Caco-2 (cell line): ENCODE results near the gene FNDC11. TPM values are rescaled to one million over a fixed set of nuclear protein-coding genes. Genes with fewer than 3 reads are reported as not detected.

Source experiments
- BruUV-seq: library from RNA; stranded (reverse); fragments of 400-500 nt; replicated peaks from 2 replicates; lab custom pipeline; 2021; lab: Mats Ljungman, UMichigan
- CTCF ChIA-PET: fragments of 300-600 bp; sonication (Branson Sonifier 250); formaldehyde crosslinking; loops from one replicate; lab custom pipeline; 2022; ENCODE audit warnings: antibody characterized with exemption; lab: Charles Lee
- POLR2A ChIA-PET: fragments of 300-600 bp; sonication (Branson Sonifier 250); formaldehyde crosslinking; loops from one replicate; lab custom pipeline; 2022; ENCODE audit warnings: antibody characterized with exemption; lab: Charles Lee
- DNase-seq, 2 experiments: peaks; one replicate each; pipeline versions ENCODE4 v3.0.0 to v3.0.0-alpha.2; 2020 to 2022
- H3K27me3 ChIP-seq: replicated peaks from 2 replicates; pipeline ENCODE4 v1.6.0; 2011; ENCODE audit warnings: low read length; ENCODE audit not compliant: control insufficient read depth, insufficient read depth
- H3K36me3 ChIP-seq: 2 replicates; pipeline ENCODE4 v1.5.1; 2011; ENCODE audit warnings: low read length; ENCODE audit not compliant: control insufficient read depth, insufficient read depth
- H3K4me1 ChIP-seq: fragments of 250-450 bp; sonication (Bioruptor Pico); 2 replicates; pipeline ENCODE4 v1.5.1; 2020; ENCODE audit warnings: mild to moderate bottlenecking
- H3K4me3 ChIP-seq: 2 replicates; pipeline ENCODE4 v1.5.1; 2011; ENCODE audit warnings: low read depth, mild to moderate bottlenecking, control low read depth, low read length
- H3K9me3 ChIP-seq: fragments of 250-450 bp; sonication (Bioruptor Pico); 2 replicates; pipeline ENCODE4 v1.5.1; 2020; ENCODE audit warnings: mild to moderate bottlenecking, moderate library complexity
- H3K27ac Mint-ChIP-seq: one replicate; pipeline ENCODE4 v1.8.0; 2022; ENCODE audit warnings: mixed read lengths; ENCODE audit not compliant: unreplicated experiment
- H3K27me3 Mint-ChIP-seq: one replicate; pipeline ENCODE4 v1.8.0; 2022; ENCODE audit warnings: mixed read lengths; ENCODE audit not compliant: insufficient read depth, unreplicated experiment
- H3K36me3 Mint-ChIP-seq: one replicate; pipeline ENCODE4 v1.8.0; 2022; ENCODE audit warnings: mild to moderate bottlenecking, mixed read lengths; ENCODE audit not compliant: insufficient read depth, unreplicated experiment
- H3K4me1 Mint-ChIP-seq: one replicate; pipeline ENCODE4 v1.8.0; 2022; ENCODE audit warnings: low read depth, mixed read lengths; ENCODE audit not compliant: unreplicated experiment
- H3K4me3 Mint-ChIP-seq: one replicate; pipeline ENCODE4 v1.8.0; 2022; ENCODE audit warnings: mild to moderate bottlenecking, moderate library complexity, mixed read lengths; ENCODE audit not compliant: unreplicated experiment
- H3K9me3 Mint-ChIP-seq: one replicate; pipeline ENCODE4 v1.8.0; 2022; ENCODE audit warnings: mixed read lengths; ENCODE audit not compliant: unreplicated experiment
- CTCF ChIP-seq, 2 experiments: fragments of 200-600 bp in 1 of 2; IDR thresholded peaks; 1 replicate in 1 of 2; 2 replicates in 1 of 2; pipeline versions ENCODE4 v1.5.1 to v1.8.0; 2011 to 2022; ENCODE audit warnings: antibody characterized with exemption in 1 of 2, control low read depth in 1 of 2, inconsistent platforms in 1 of 2, low read depth in 1 of 2, low read length in 1 of 2, mild to moderate bottlenecking in 1 of 2, moderate library complexity in 1 of 2; ENCODE audit not compliant: insufficient read depth in 1 of 2, severe bottlenecking in 1 of 2, unreplicated experiment in 1 of 2
- intact Hi-C: fragments of 100-400 bp; cut with micrococcal nuclease; formaldehyde crosslinking; loops from one replicate; pipeline ENCODE4 v1.10.0; 2022; ENCODE audit not compliant: unreplicated experiment
- total RNA-seq: library from RNA; stranded (reverse); gene quantifications from 2 replicates; pipeline ENCODE4 v1.2.3, GENCODE V29; 2022

The FNDC11 gene
- total RNA-seq, 1 experiment from 2014 or later: not detected

DNA sequence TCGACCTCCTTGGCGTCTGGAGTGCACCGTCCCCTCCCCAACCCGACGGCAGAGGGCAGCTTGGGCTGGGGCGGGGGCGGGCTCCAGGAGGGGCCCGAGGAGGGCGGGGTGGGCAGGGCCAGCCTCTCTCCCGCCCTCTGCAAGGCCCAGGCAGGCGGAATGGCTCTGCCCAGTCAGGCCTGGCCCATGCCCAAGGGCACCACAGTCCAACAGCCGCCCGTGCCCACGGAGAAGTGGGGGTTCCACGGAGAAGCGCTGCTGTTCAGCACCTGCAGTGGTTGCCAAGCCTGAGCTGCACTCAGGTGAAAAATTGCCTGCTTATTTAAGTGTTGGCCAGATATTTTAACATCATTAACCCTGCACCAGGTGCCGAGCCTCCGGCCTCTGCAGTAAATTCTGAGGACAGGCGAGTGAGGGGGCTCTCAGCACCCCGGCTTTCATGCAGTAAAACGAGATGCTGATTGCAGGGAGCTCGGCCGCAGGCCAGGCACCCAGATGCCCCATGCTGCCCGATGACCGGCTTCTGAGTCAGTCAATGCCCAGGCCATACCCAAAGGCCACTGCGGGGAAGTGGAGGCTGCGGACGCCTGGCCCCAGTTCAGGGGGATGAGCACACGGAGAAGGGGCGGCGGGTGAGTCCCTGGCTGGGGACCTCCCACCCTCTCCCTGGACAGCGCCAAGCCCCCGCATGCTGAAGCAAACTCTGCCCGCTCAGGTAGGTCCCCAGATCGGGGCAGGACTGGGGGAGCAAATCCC is 6.1 kb upstream of the FNDC11 start, which contains the start of gene SRMS:
Gene SRMS, minus strand, starts transcription at position 25 of the 756 bp plus-strand sequence. CDS start 286 bp downstream, outside the sequence.
- POLR2A ChIA-PET: no interaction called here
- Histone ChIP-seq H3K36me3 (no peaks in the 10 kb centered on the region), H3K27me3 (no peaks in the 10 kb centered on the region), H3K4me1 (peaks cover 28% of the 10 kb centered on the region), H3K4me3 (no peak within 1 kb of the TSS), H3K9me3 (peaks cover under 1% of the 10 kb centered on the region)
- Mint-ChIP-seq H3K36me3 (no peaks in the 10 kb centered on the region), H3K4me3 (no peak within 1 kb of the TSS), H3K9me3 (no peaks in the 10 kb centered on the region), H3K4me1 (peaks cover 22% of the 10 kb centered on the region), H3K27me3 (no peaks in the 10 kb centered on the region), H3K27ac (no peak within 1 kb of the TSS)
- CTCF ChIA-PET: interaction anchor here (1.8 kb wide), 1 partner anchor 10 kb away, joined by 6 read pairs; no protein-coding TSS in a partner anchor
- intact Hi-C loops: no loop called here
- no peak for TF ChIP-seq CTCF (IDR thresholded peaks at IDR 0.05; ENCODE audit: insufficient read depth in 1 of 2, low read depth in 1 of 2, low read length in 1 of 2, severe bottlenecking in 1 of 2, unreplicated experiment in 1 of 2)
- no peak for DNase-seq
- BruUV-seq: no TSS peak

DNA sequence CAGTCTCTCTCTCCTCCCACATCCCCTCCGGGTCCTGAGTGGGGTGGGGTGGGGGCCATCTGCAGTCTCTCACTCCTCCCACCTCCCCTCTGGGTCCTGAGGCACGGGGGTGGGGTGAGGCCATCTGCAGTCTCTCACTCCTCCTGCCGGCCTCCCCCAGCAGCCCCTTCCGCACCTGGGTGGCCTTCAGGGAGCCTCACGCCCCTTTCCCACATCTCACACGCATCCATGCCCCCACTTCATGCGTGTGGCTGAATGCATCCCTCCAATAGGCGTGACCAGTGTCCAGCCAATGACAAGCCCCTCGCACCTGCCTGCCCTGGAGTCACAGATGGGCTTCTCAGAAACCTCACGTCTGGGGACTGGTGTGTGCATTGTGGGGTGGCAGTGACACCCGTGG is 5.4 kb upstream of the FNDC11 start:
- CTCF ChIA-PET: no interaction called here
- peaks cover 19% of the 10 kb centered on the region for H3K4me1 Mint-ChIP-seq

DNA sequence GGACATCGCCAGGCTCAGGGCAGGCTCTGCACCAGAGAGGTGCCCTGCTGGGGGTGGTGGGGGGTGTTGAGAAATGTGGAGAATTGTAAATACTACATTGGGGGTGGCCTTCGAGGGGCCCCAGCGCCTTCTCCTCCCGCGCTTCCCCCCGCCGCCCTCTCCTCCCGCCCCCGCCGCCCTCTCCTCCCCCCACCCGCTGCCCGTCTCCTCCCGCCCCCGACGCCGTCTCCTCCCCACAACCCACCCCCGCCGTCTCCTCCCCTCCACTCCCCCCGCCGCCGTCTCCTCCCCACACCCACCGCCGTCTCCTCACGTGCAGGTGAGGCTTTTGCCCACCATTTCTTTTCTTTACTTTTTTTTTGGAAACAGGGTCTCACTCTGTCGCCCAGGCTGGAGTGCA is 4.9 kb upstream of the FNDC11 start:
- Histone ChIP-seq H3K36me3 (no peaks in the 10 kb centered on the region), H3K27me3 (no peaks in the 10 kb centered on the region), H3K4me1 (peaks cover 23% of the 10 kb centered on the region), H3K9me3 (peaks cover 4% of the 10 kb centered on the region), H3K4me3 (no peak overlapping the region)
- Mint-ChIP-seq H3K9me3 (no peaks in the 10 kb centered on the region), H3K27me3 (no peaks in the 10 kb centered on the region), H3K27ac (no peak overlapping the region), H3K4me3 (no peak overlapping the region), H3K4me1 (peaks cover 15% of the 10 kb centered on the region), H3K36me3 (no peaks in the 10 kb centered on the region)
- TF ChIP-seq CTCF (IDR thresholded peaks at IDR 0.05; ENCODE audit: insufficient read depth in 1 of 2, low read depth in 1 of 2, low read length in 1 of 2, severe bottlenecking in 1 of 2, unreplicated experiment in 1 of 2): no peak
- BruUV-seq: no TSS peak
- intact Hi-C loops: no loop called here
- POLR2A ChIA-PET: no interaction called here
- DNase-seq: no peak
- CTCF ChIA-PET: interaction anchor here (1.1 kb wide), 1 partner anchor 11 kb away, joined by 4 read pairs; no protein-coding TSS in a partner anchor

More for the DNA sequence above, 5.4 kb upstream of the FNDC11 start:
- no peak overlapping the region for H3K27ac Mint-ChIP-seq
- no peak for DNase-seq
- BruUV-seq: no TSS peak
- H3K36me3 ChIP-seq: no peaks in the 10 kb centered on the region
- no peaks in the 10 kb centered on the region for H3K27me3 ChIP-seq
- no peak overlapping the region for H3K4me3 Mint-ChIP-seq
- H3K36me3 Mint-ChIP-seq: no peaks in the 10 kb centered on the region
- no peaks in the 10 kb centered on the region for H3K9me3 Mint-ChIP-seq
- POLR2A ChIA-PET: no interaction called here
- peaks cover 28% of the 10 kb centered on the region for H3K4me1 ChIP-seq
- peaks cover 4% of the 10 kb centered on the region for H3K9me3 ChIP-seq
- no peak overlapping the region for H3K4me3 ChIP-seq
- no peaks in the 10 kb centered on the region for H3K27me3 Mint-ChIP-seq
- intact Hi-C loops: no loop called here
- no peak for TF ChIP-seq CTCF (IDR thresholded peaks at IDR 0.05; ENCODE audit: insufficient read depth in 1 of 2, low read depth in 1 of 2, low read length in 1 of 2, severe bottlenecking in 1 of 2, unreplicated experiment in 1 of 2)
